ENCODE measurements around the gene ACE. TPM values are rescaled to one million over a fixed set of nuclear protein-coding genes. Genes with fewer than 3 reads are reported as not detected.

The ACE gene
- total RNA-seq, 1 donor from 2014 or later = 1.0 TPM

DNA sequence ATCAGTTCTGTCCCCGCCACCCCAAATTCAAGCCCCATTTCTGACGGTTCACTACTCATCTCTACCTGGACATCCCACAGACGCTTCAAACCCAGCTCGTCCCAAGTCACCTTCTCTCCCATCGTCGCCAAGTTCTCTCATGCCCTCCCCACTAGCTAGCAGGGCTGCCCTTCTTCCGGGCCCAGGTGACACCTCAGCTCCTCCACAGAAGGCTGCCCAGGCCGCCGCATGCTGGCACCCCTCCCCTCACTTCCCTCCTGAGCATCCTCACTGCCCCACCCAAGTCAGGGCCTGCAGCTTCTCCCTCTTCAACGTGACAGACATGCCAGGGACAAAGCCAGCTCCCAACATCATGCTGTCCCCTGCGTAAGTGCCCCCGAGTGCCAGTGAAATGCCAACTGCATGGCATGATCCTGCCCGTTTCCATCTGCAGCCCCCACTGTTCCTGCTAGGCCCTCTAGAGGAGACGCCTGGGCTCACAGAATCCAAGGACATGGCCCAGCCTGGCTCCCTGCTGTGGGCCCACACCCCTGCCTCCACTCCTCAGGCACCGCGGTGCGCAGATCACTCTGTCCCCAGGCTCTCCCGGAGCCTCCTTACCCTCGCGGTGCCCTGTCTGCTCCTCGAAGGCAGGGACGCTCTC, 36.6 kb upstream of the ACE start:
- no peak overlapping the region for H2AFZ ChIP-seq (ENCODE audit: low read depth, low read length)
- no peak overlapping the region for H3K4me3 Mint-ChIP-seq (ENCODE audit: unreplicated experiment)
- H3K9me3 ChIP-seq (ENCODE audit: insufficient read depth, low read depth, low read length) = no peaks in the 10 kb centered on the region
- H3K9ac ChIP-seq (ENCODE audit: low read length) = no peak overlapping the region
- H4K20me1 ChIP-seq (ENCODE audit: insufficient read depth, low read length) = no peaks in the 10 kb centered on the region
- H3K27ac Mint-ChIP-seq (ENCODE audit: unreplicated experiment) = no peak overlapping the region
- no peak overlapping the region for H3K4me3 ChIP-seq (ENCODE audit: insufficient read depth, low read depth, low read length)
- no peaks in the 10 kb centered on the region for H3K79me2 ChIP-seq (ENCODE audit: insufficient read depth, low read length)
- H3K4me1 ChIP-seq (ENCODE audit: insufficient read depth, low read length) = peaks cover 4% of the 10 kb centered on the region
- H3K9me3 Mint-ChIP-seq (ENCODE audit: unreplicated experiment) = no peaks in the 10 kb centered on the region
- H3K4me2 ChIP-seq (ENCODE audit: low read length) = peak overlapping the region; percentile 53
- H3K27me3 Mint-ChIP-seq (ENCODE audit: low read depth, unreplicated experiment) = peaks cover 12% of the 10 kb centered on the region
- DNase-seq (ENCODE audit: low read depth) = no peak
- no peaks in the 10 kb centered on the region for H3K36me3 Mint-ChIP-seq (ENCODE audit: low read depth, unreplicated experiment)
- H3K36me3 ChIP-seq (ENCODE audit: insufficient read depth, low read length) = no peaks in the 10 kb centered on the region
- peaks cover 6% of the 10 kb centered on the region for H3K4me1 Mint-ChIP-seq (ENCODE audit: low read depth, unreplicated experiment)
- FAIRE-seq = no peak
- no peaks in the 10 kb centered on the region for H3K27me3 ChIP-seq (ENCODE audit: insufficient read depth, low read length)
- no peak overlapping the region for H3K27ac ChIP-seq (ENCODE audit: low read depth, low read length)
- no peak for TF ChIP-seq EZH2 (IDR thresholded peaks at IDR 0.05; ENCODE audit: insufficient read depth, low read length)
- no peak for TF ChIP-seq CTCF (IDR thresholded peaks at IDR 0.05; ENCODE audit: insufficient read depth, low read depth, low read length)

DNA sequence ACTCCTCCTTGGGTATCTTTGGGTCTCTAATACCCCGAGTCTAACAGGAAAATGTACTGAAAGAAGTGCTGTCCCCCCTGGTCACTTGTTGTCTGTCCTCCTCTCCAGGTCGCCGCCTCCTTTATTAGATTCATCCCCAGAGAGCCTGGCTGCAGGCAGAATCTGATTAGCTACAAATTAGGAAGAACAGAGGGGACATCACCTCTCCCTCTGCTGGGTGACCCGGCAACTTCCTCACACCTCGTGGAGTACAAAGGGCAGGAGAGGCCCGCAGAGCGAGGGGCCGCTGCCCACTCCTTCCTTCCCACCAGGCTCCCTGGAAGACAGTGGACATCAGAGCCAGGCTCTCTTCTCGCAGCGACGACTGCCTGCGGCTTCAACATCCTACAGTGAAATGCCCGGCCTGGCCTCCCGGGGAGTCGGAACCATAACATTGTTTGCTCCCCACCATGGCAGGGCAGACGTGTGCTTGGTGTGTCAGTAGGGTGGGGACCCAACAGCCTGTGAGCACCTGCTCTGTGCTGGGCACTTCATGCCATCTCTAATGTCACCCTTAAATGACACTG, 36.0 kb upstream of the ACE start:
- Histone ChIP-seq H2AFZ (ENCODE audit: low read depth, low read length) (no peak overlapping the region), H3K9ac (ENCODE audit: low read length) (no peak overlapping the region), H3K36me3 (ENCODE audit: insufficient read depth, low read length) (no peaks in the 10 kb centered on the region), H3K27me3 (ENCODE audit: insufficient read depth, low read length) (no peaks in the 10 kb centered on the region), H3K9me3 (ENCODE audit: insufficient read depth, low read depth, low read length) (no peaks in the 10 kb centered on the region), H4K20me1 (ENCODE audit: insufficient read depth, low read length) (no peaks in the 10 kb centered on the region), H3K79me2 (ENCODE audit: insufficient read depth, low read length) (no peaks in the 10 kb centered on the region), H3K4me3 (ENCODE audit: insufficient read depth, low read depth, low read length) (no peak overlapping the region), H3K4me2 (ENCODE audit: low read length) (no peak overlapping the region), H3K4me1 (ENCODE audit: insufficient read depth, low read length) (peaks cover 3% of the 10 kb centered on the region), H3K27ac (ENCODE audit: low read depth, low read length) (no peak overlapping the region)
- Mint-ChIP-seq H3K27ac (ENCODE audit: unreplicated experiment) (no peak overlapping the region), H3K36me3 (ENCODE audit: low read depth, unreplicated experiment) (no peaks in the 10 kb centered on the region), H3K9me3 (ENCODE audit: unreplicated experiment) (no peaks in the 10 kb centered on the region), H3K4me3 (ENCODE audit: unreplicated experiment) (no peak overlapping the region), H3K4me1 (ENCODE audit: low read depth, unreplicated experiment) (peaks cover 6% of the 10 kb centered on the region), H3K27me3 (ENCODE audit: low read depth, unreplicated experiment) (peaks cover 12% of the 10 kb centered on the region)
- FAIRE-seq (no peak), DNase-seq (ENCODE audit: low read depth) (no peak)
- no peak for TF ChIP-seq EZH2 (IDR thresholded peaks at IDR 0.05; ENCODE audit: insufficient read depth, low read length)
- TF ChIP-seq CTCF (IDR thresholded peaks at IDR 0.05; ENCODE audit: insufficient read depth, low read depth, low read length) = no peak

- TF ChIP-seq CTCF (IDR thresholded peaks at IDR 0.05; ENCODE audit: insufficient read depth, low read depth, low read length) (no peak), EZH2 (IDR thresholded peaks at IDR 0.05; ENCODE audit: insufficient read depth, low read length) (no peak)
- H3K36me3 Mint-ChIP-seq (ENCODE audit: low read depth, unreplicated experiment) = no peaks in the 10 kb centered on the region
- H3K4me3 Mint-ChIP-seq (ENCODE audit: unreplicated experiment) = no peak overlapping the region
- Histone ChIP-seq H4K20me1 (ENCODE audit: insufficient read depth, low read length) (no peaks in the 10 kb centered on the region), H3K79me2 (ENCODE audit: insufficient read depth, low read length) (no peaks in the 10 kb centered on the region), H3K4me1 (ENCODE audit: insufficient read depth, low read length) (peaks cover 7% of the 10 kb centered on the region), H3K9ac (ENCODE audit: low read length) (no peak overlapping the region), H3K27ac (ENCODE audit: low read depth, low read length) (no peak overlapping the region), H3K36me3 (ENCODE audit: insufficient read depth, low read length) (no peaks in the 10 kb centered on the region), H3K4me3 (ENCODE audit: insufficient read depth, low read depth, low read length) (no peak overlapping the region), H3K27me3 (ENCODE audit: insufficient read depth, low read length) (no peaks in the 10 kb centered on the region), H3K4me2 (ENCODE audit: low read length) (no peak overlapping the region), H3K9me3 (ENCODE audit: insufficient read depth, low read depth, low read length) (no peaks in the 10 kb centered on the region), H2AFZ (ENCODE audit: low read depth, low read length) (no peak overlapping the region)
- H3K27me3 Mint-ChIP-seq (ENCODE audit: low read depth, unreplicated experiment) = peaks cover 12% of the 10 kb centered on the region
- no peaks in the 10 kb centered on the region for H3K9me3 Mint-ChIP-seq (ENCODE audit: unreplicated experiment)
- DNase-seq (ENCODE audit: low read depth) (no peak), FAIRE-seq (no peak)
- H3K4me1 Mint-ChIP-seq (ENCODE audit: low read depth, unreplicated experiment) = peaks cover 6% of the 10 kb centered on the region
- H3K27ac Mint-ChIP-seq (ENCODE audit: unreplicated experiment) = no peak overlapping the region
These were observed 35.2 kb upstream of the ACE start for GRCh38 chr17:63441654-63442053.

Data from astrocyte (in vitro differentiated cells and primary cell).